Activated CD4-positive, alpha-beta memory T cell treated with anti-CD3 and anti-CD28 coated beads for 36 hours (primary cell): ENCODE results near the gene CPEB3. TPM values are rescaled to one million over a fixed set of nuclear protein-coding genes. Genes with fewer than 3 reads are reported as not detected.

Experiments used
- CTCF ChIA-PET: fragments of 350-600 bp; sonication (Branson Sonifier 250); formaldehyde crosslinking; loops from one replicate; lab custom pipeline; 2021; ENCODE audit warnings: antibody characterized with exemption, inconsistent platforms; lab: Charles Lee
- POLR2A ChIA-PET: fragments of 350-600 bp; sonication (Branson Sonifier 250); formaldehyde crosslinking; loops from one replicate; lab custom pipeline; 2021; ENCODE audit warnings: antibody characterized with exemption; lab: Charles Lee
- DNase-seq: peaks from one replicate; pipeline ENCODE4 v3.0.0-alpha.2; 2020
- H3K27ac Mint-ChIP-seq: one replicate; pipeline ENCODE4 v1.8.0; 2021; ENCODE audit warnings: mixed read lengths
- H3K27me3 Mint-ChIP-seq: one replicate; pipeline ENCODE4 v1.8.0; 2021; ENCODE audit warnings: mixed read lengths
- H3K36me3 Mint-ChIP-seq: one replicate; pipeline ENCODE4 v1.8.0; 2021; ENCODE audit warnings: mixed read lengths
- H3K4me1 Mint-ChIP-seq: one replicate; pipeline ENCODE4 v1.8.0; 2021; ENCODE audit warnings: low read depth, mixed read lengths
- H3K4me3 Mint-ChIP-seq: one replicate; pipeline ENCODE4 v1.8.0; 2021; ENCODE audit warnings: mild to moderate bottlenecking, mixed read lengths
- H3K9me3 Mint-ChIP-seq: one replicate; pipeline ENCODE4 v1.8.0; 2021; ENCODE audit warnings: mixed read lengths
- intact Hi-C: fragments of 100-400 bp; cut with micrococcal nuclease; formaldehyde crosslinking; loops from one replicate; pipeline ENCODE4 v1.15.1; 2023
- total RNA-seq, 2 experiments: library from RNA; stranded (reverse); gene quantifications; one replicate each; pipeline ENCODE4 v1.2.3, GENCODE V29; 2021

The CPEB3 gene
- total RNA-seq, 2 experiments from 2014 or later: 1.4 to 1.6 TPM

DNA sequence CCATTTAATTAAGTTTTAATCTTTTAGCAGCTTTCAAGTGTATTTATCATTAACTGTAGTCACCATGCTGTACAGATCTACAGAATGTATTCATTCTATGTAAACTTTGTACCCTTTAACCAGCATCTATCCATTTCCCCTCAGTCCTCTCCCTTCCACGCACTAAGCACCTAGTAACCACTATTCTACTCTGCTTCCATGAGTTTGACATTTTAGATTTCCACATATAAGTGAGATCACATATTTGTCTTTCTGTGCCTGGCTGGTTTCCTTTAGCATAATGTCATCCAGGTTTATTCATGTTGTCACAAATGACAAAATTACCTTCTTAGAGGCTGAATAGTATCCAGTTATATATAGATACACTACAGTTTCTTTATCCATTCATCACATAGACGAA, 287.6 kb downstream of the CPEB3 start:
- H3K36me3 Mint-ChIP-seq: peaks cover 48% of the 10 kb centered on the region
- no peak overlapping the region for H3K4me3 Mint-ChIP-seq
- H3K4me1 Mint-ChIP-seq: no peaks in the 10 kb centered on the region
- POLR2A ChIA-PET: no interaction called here
- H3K27me3 Mint-ChIP-seq: no peaks in the 10 kb centered on the region
- DNase-seq: no peak
- intact Hi-C loops: no loop called here
- H3K9me3 Mint-ChIP-seq: no peaks in the 10 kb centered on the region
- no peak overlapping the region for H3K27ac Mint-ChIP-seq
- CTCF ChIA-PET: no interaction called here

DNA sequence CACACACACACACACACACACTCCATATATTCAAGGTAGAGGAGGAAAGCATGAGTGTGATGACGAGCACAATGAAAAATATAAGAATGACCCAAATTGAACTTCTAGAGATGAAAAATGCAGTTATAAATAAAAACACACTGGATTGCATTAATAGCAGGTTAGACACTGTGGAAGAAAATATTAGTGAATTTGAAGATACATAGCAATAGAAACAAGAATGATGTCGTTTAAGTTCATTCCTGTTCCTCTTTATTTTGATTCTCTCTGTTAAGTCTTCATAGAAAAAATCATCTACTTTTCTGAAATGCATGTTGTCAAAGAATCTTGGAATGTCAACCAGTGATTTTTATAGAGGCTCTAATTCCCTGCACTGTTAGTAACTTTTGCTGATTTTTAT, 288.9 kb downstream of the CPEB3 start:
- no peak for DNase-seq
- Mint-ChIP-seq H3K27ac (no peak overlapping the region), H3K4me3 (no peak overlapping the region), H3K27me3 (no peaks in the 10 kb centered on the region), H3K4me1 (no peaks in the 10 kb centered on the region), H3K9me3 (no peaks in the 10 kb centered on the region), H3K36me3 (peaks cover 56% of the 10 kb centered on the region)
- POLR2A ChIA-PET: no interaction called here
- CTCF ChIA-PET: no interaction called here
- intact Hi-C loops: no loop called here

DNA sequence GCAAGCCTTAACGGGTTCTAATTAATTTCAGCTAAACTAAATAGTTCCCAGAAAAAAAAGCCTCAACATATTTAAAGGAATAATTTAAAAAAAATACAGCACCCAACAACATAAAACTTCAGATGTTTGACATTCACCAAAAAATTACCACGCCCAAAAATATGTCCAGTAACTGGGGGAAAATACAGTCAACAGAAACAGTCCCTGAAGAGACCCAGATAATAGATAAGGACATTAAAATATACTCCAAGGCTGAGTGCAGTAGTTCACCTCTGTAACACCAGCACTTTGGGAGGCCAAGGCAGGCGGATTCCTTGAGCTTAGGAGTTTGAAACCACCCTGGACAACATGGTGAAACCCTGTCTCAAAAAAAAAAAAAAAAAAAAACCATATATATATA, 289.3 kb downstream of the CPEB3 start:
- Mint-ChIP-seq H3K9me3 (no peaks in the 10 kb centered on the region), H3K36me3 (peaks cover 57% of the 10 kb centered on the region), H3K4me3 (no peak overlapping the region), H3K4me1 (no peaks in the 10 kb centered on the region), H3K27ac (no peak overlapping the region), H3K27me3 (no peaks in the 10 kb centered on the region)
- no peak for DNase-seq
- intact Hi-C loops: no loop called here
- POLR2A ChIA-PET: no interaction called here
- CTCF ChIA-PET: no interaction called here

Other genes with a start within 250 kb of the CPEB3 start
- 10 to 100 TPM; 27.4 to 29.1 TPM for gene MARCHF5, start 89 bp upstream of the CPEB3 start, total RNA-seq